Germinal center (tissue), 1 donor: ENCODE results near the gene KNOP1.

ENCODE experiments used
- DNase-seq: peaks from one replicate; pipeline ENCODE4 v3.0.0; 2012; ENCODE audit warnings: mixed read lengths, low spot score

Gene KNOP1

DNA sequence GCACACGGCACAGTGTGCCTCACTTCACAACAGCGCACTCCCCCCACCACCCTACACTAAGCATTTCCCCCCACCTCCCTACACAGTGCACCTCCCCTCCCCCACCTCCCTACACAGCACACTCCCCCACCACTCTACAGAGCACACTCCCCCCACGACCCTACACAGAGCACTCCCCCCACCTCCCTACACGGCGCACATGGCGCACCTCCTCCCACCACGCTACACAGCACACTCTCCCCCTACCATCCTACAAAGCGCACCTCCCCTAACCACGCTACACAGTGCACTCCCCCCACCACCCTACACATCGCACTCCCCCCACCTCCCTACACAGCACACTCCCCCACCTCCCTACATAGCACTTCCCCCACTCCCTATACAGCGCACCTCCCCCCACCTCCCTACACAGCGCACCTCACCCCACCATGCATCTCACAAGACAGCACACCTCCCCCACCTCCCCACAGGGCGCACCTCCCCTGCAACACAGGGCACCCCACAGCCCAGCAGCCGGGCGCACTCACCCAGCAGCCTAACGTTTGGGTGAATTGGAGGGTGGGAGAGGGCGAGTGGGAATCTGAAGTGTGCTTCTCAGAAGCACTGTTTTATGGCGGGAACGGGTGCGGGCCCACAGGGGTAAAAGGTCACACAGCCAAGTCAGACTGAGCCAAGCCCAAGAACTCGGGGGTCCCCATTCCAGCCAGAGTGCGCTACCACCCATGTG lies 10.3 kb downstream of the KNOP1 start:
- no peak for DNase-seq

DNA sequence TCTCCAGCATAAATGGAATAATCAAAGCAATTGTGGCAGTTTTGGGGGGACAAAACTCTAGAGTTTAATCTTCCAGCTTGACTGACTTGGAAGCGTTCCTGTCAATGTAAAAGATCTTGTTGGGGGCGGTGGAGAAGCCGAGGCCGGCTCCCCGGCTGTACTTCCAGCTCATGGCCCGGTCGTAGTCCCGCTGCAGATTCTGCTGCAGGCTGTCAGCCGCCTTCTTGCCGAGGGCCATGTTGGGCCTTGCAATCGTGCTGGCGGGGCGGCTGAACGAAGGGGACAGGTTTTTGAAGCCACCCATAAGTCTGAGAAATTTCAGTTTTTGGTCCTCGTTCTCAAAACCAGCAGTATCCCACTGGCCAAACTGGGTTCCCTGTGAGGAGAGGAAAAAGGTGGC lies 11.2 kb downstream of the KNOP1 start:
- no peak for DNase-seq

DNA sequence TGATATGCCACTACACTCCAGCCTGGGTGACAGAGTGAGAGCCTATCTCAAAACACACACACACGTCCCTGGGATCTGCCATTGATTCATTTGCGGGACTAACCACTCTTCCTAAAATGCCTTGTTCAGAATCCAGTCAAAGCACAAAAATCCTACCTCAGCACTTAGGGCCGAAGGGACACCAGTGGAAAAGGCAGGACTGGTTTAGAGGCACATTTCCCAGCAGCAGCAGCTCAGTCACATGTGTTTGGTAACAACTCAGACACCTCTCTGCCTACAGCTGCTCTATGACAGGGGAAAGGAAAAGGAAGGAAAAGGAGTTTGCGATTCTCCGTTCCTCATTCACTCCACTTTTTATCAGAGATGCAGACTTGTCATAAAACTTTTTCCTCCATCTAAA lies 12.2 kb downstream of the KNOP1 start:
- no peak for DNase-seq

DNA sequence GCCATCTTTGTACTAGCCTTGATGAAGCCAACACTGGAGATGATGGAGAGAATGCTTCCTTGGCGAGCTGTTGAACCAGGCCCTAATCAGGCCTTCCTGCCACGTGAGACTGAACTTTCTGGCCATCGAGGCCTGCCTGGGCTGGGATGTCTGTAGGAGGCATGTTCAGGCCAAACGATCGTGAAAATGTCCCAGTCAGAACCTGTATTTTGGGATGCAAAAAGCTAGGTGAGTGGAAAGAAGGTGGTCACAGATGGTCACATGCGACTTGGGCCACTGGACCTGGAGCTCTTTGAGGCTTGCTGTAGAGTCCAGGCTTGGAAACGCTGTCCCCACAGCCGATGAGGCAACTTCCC lies 12.9 kb downstream of the KNOP1 start:
- no peak for DNase-seq

DNA sequence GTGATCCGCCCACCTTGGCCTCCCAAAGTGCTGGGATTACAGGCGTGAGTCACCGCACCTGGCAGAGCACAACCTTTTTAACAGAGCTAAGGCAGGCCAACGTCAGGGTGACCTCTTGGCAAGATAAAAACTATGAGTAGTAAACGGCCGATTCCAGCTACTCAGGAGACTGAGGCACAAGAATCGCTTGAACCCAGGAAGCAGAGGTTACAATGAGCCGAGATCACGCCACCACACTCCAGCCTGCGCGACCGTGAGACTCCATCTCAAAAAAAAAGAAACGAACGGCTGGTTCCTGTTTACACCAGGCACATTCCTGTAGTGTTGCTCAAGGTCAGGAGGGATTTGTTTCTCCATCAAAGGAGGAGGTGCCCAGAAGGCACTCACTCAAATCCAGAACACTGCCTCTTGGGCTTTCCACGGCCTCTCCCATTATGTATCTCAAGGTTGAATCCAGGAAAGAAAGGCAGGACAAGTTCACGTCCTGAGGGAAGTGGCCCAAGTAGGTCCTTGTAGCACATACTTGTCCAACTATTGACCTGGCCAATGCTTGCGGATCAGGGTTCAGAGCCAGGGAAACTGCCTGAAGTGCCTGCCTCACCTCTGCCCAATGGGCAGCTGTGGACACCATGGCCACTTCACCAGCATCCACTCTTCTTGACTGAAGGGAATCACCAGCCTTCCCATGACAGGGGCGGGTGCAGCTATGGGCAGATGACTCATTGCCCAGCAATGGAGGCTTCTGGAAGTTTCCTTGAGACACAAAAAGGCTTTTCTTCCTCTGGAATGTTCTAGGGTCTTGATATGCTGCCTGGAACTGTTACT lies 13.5 kb downstream of the KNOP1 start:
- no peak for DNase-seq

DNA sequence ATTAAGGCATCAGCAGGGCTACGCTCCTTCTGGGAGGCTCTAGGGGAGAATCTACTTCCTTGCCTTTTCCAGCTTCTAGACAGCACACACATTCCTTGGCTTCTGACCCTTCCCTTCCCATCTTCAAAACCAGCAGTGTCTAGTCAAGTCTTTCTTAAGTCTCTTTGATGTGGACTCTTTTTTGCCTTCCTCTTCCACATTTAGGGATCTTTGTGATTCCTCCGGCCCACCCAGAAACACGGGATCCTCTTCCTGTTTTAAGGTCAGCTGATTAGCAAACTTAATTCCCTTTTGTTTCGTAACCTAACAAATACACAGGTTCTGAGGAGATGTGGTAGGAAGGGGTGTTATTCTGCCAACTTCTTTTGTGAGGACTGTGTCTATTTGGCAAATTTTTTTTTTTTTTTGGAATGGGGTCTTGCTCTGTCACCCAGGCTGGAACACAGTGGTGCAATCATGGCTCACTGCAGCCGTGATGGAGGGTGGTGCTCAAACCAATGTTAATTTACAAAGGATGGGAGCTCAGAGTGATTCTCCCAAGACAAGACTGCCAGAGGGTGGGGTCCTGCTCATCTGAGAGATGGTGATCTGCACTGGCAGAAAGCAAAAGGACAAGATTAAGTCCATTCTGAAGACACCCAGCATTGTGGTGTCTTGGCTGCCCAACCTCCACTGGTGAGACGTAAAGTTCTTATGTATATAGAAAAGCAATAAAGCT lies 14.7 kb downstream of the KNOP1 start:
- no peak for DNase-seq

DNA sequence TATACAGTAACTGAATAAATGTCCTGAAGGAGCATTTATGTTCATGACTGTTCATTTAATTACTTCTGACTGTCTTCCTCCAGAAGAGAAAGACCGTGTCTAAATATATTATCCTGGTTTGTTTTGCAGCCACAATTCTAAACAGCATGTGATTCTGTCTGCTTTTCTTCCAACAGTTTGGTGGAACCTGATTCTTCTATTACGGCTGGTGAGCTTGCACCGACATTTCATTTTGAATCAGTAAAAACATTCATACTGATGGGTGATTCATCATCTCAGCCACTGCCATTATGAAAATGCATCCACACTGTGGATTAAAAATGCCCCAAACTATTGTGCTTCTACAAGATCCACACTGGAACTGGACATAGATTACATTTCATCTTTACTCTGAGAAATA lies 16.9 kb downstream of the KNOP1 start:
- DNase-seq, result no peak

DNA sequence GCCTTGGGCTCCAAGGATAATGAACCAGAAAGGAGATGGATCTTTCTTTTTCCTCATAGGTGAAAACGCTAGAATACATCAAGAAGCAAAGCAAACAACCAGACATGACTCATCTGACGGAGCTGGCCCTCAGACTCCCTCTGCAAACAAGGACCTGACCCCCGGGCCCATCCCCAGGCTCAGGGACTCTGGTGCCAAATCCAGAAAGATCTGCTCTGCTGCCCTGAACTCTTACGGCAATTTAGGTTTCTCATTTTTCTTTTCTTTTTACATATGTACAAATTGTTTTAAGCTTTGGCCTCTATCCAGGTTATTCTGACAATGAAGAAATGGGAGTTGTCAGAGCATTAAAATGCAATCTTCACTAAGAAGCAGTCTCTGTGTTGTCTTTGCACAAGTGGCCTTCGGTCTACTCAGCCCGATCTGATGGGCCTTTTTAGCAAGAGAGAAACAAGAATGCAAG lies 17.7 kb downstream of the KNOP1 start:
- no peak for DNase-seq

DNA sequence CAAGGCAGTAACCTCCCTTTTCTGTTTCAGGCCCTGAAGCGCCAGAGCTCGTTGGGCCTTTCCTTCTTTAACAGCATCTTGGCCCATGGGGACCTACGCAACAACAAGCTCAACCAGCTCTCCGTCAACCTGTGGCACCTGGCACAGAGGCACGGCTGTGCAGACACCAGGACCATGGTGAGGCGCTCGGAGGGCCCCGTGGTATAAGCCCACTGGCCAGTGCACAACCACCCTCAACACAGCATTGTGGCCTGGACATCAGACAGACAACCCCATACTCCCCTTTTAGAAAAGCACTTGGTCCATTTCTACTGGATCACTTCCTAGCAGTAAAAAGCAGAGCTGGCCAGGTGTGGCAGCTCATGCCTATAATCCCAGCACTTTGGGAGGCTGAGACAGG lies 18.6 kb downstream of the KNOP1 start:
- DNase-seq, result no peak

DNA sequence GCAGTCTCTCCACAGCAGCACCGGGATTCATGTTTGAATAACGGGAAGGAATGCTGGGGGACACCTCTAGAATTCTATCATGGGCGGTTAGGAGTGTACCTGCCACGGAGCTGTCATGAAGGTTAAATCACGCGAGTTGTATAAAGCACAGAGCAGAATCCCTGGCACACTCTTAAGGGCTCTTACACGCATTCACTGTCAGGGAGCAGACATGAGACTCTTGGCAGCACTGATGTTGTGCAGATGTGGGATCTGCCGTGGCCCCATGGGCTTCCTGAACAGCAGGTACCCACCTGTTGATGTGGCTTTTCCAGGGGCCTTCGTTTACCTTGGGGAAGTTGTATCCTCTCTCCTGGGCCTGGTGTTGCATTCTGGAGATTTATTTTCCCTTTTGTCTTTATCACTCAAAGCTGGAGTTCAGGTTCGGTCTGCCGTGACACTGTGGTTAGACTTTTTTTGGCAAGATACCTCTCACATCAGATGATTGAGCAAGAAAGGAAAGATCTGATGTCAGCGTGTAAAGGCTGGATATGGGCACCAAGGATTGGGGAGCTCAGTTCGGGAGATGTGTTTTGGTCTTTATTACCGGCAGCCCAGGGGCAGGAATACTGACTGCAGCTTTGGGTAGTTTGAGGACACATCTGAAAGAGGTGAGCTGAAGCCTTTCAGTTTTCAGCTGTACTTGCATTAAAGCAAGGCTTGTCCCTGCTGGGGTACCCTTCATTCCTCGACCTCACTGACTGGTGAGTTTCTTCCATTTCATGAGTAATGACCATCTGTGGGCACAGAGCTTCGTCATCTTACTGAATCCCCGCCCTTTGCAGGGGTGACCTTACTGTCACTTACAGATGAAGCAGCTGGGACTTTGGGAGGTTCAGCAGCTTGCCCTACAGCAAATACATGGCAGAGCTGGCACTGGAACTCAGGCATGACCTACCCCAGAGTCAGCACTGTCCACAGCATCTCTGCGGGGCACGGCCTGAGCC lies 19.3 kb downstream of the KNOP1 start:
- no peak for DNase-seq

DNA sequence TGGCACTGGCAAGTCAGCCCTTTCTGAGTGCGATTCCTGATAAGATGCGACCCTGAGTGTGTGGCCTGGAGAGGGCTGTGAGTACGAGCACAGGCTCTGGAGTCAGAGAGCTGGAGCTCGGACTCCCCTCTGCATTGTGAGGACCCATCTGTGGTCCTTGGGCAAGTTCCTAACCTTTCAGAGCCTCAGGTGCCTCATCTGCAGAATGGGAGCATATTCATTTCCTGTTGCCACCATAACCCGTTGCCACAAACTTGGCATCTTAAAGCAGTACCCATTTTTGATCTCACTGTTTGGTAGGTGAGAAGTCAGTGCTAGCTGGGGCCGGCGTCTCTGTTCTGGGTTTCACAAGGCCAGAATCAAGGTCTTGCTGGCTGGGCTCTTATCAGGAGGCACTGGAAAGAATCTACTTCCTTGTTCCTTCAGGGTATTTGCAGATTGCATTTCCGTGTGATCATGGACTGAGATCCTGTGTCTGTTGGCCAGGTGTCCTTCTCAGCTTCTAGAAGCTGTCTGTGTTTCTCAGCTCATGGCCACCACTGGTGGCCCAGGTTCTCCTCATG lies 20.2 kb downstream of the KNOP1 start:
- DNase-seq, result no peak

DNA sequence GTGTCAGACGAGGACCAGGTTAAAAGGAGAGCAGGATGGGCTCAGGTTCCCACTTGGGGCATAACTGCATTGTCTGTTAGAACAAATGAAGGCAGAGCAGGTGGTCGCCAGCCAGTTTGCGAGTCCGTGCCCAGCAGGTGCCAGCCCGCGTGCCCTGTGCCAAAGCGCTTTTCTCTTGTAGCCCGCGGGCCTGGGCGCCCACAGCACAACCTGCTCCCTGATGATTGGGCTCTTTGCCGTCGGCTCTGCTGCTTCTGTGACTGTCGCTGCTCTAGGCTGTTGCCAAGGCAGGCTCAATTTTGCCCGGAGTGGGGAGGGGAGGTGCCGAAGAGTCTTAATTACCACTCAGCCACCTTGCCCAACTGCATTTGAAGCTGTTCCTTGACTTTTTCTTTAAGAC lies 21.1 kb downstream of the KNOP1 start:
- DNase-seq, result no peak

DNA sequence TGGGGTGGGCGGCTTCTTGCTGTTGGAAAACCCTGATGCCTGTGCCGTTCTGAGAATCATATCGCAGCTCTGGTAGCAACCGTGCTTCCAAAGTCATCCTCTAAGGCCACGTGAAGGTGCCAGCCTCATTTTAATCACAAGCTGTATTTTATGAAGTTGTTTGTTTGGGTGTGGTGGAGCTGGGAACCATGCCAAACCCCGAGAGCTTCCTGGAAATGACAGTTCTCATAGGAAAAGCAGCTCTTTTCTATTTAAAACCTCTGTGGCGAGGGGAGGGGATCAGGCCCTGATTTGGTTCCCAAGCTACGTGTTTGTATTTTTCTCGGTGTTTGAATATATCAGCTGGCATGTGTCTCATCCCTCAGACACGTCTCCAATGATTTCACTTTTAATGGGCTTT lies 21.7 kb downstream of the KNOP1 start:
- DNase-seq, result no peak

DNA sequence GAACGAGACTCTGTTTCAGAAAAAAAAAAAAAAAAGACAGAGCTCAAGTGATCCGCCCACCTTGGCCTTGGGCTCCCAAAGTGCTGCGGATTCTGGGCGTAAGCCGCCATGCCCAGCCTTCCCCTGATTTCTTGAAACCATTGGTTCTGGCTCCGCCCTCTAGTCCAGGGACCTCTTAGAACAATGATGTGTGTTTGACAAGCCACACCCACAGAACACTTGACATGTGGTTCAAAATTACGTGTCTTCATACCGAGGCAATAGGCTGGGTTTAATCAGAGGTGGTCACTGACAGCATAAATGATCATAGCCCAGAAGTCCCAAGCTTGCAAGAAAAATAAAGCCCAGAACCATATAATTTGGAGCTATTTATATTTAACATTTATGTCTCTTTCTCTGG lies 23.0 kb downstream of the KNOP1 start:
- DNase-seq, result no peak

DNA sequence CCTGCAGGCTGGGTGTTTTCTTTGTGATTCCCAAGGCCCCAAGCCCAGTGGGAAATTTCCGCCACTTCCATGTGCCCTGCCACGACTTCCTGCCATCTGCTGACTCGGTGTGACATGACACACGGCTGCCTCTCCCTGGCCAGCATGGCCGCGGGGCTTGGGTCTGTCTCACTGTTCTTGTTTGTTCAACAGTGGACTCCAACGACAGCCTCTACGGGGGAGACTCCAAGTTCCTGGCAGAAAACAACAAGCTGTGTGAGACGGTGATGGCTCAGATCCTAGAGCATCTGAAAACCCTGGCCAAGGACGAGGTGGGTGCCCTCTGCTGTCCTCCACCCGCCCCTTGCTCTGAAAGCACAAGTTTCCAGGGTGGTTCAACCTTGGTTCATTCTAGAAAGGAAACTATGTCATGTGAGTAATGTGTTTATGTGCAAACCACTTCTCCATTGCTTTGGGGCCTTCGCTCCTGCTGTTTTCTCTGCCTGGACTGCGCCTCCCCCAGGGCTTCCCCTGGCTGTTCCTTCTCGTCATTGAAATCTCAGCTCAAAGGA lies 26.8 kb downstream of the KNOP1 start:
- no peak for DNase-seq

DNA sequence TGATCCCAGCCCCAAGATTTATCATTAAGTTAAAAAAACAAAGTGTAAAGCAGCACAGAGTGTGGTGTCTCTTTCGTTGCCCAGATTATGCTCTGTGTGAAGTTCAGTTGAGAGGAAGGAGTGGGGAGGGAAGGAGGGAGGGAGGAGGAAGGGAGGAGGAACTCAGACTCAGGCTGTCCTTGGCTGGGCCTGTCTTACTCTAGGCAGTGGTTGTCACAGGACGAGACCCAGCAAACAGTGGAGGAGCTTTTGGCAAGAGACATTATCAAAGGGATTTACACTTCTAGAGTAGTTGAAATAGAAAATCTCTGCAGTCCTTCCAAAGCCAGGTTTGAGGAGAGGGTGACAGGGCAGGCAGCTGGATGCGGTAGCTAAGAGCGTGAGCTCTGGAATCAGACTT lies 27.8 kb downstream of the KNOP1 start:
- DNase-seq, result no peak

DNA sequence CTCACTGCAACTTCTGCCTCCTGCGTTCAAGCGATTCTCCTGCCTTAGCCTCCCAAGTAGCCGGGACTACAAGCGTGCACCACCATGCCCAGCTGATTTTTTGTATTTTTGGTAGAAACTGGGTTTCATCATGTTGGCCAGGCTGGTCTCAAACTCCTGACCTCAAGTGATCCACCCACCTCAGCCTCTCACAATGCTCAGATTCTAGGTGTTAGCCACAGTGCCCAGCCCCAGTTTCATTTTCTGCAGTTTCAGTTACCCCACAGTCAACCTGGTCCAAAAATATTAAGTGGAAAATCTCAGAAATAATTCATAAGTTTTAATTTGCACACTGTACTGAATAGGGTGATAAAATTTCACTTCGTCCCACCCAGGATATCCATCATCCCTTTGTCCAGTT lies 28.7 kb downstream of the KNOP1 start:
- no peak for DNase-seq

DNA sequence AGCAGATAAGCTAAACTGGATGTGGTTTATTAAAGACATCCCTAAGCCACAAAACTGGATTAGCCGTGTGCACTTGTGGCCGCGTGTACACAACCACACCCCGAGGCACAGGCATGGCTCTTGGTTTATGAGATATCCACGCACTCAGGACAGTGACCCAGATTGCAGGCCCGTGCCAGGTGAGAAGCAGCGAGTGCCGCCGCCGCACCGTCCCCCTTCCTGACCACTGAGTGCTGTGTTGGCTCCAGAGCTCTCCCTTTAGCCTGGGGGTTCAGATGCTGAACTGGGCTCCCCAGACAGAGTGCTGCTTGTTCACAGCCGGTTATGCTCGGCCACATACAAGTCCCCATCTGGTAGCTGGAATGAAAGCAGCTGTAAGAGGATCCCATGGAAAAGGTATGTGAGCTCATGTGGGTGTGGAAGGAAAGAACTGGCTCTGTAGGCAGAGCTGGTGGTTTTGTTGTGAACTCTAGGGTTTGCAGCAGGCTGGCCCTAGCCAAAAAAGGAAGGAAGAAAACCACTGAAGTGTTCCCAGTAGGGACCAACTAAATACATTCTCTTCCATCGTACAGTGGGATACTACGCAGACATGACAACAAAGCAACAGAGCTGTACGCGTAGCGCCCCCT lies 29.5 kb downstream of the KNOP1 start:
- DNase-seq, result no peak

DNA sequence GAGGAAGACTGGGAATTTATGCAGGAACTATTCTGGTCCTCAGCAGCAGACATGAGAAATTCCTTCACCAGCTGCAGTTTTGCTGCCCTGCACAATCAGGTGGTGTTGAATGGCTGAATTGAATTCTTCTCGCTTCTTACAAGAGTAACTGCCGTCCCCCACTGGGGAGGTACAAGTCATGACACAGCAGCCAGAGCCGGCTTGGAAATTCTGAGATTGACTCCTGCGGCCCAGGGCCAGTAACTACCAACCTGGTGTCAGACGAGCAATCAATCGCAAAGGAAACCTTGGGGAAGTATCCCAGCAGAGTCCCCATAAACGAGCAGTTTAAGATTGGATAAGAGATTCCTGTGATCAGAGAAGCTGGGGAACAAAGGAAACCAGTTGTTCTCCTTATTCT lies 30.7 kb downstream of the KNOP1 start:
- DNase-seq, result no peak

DNA sequence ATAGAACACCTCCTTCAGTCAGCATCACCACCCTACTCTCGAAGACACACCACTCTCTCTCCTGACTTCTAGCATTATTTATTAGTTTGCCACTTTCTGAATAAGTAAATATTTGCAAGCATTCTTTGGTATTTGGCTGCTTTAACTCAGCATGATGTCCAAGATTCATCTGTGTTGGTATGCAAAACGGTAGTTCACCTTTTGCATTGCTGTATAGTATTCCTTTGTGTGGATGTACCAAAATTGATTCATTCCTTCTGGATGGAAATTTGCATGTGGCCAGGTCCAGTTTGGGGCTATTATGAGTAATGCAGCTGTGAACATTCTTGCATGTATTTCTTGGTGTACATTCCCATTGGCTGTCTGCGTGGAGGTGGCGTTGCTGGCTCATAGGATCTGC lies 32.9 kb downstream of the KNOP1 start:
- DNase-seq, result no peak
